BLaER1 (cell line): ENCODE measurements around the gene OSBPL6.

Experiments
- H3K27ac ChIP-seq: shearing (Covaris generic); formaldehyde crosslinking; 2 replicates; pipeline ENCODE4 v1.8.1; 2022
- H3K27me3 ChIP-seq: shearing (Covaris generic); formaldehyde crosslinking; 2 replicates; pipeline ENCODE4 v1.8.1; 2022
- H3K36me3 ChIP-seq: shearing (Covaris generic); formaldehyde crosslinking; 2 replicates; pipeline ENCODE4 v1.8.1; 2022
- H3K4me1 ChIP-seq: shearing (Covaris generic); formaldehyde crosslinking; 2 replicates; pipeline ENCODE4 v1.8.1; 2022
- H3K4me2 ChIP-seq: shearing (Covaris generic); formaldehyde crosslinking; 2 replicates; pipeline ENCODE4 v1.8.1; 2022
- H3K4me3 ChIP-seq: shearing (Covaris generic); formaldehyde crosslinking; 2 replicates; pipeline ENCODE4 v1.8.1; 2022
- H3K9ac ChIP-seq: shearing (Covaris generic); formaldehyde crosslinking; 2 replicates; pipeline ENCODE4 v1.8.1; 2022
- H3K9me3 ChIP-seq: shearing (Covaris generic); formaldehyde crosslinking; 2 replicates; pipeline ENCODE4 v1.8.1; 2022
- H4K20me1 ChIP-seq: shearing (Covaris generic); formaldehyde crosslinking; 2 replicates; pipeline ENCODE4 v1.8.1; 2022
- Cebpa-rat ChIP-seq: shearing (Covaris generic); IDR thresholded peaks from 2 replicates; pipeline ENCODE4 v1.8.1; 2022

OSBPL6 gene

GRCh38 chr2:178280244-178280852, 86.0 kb downstream of the OSBPL6 start:
- Histone ChIP-seq H4K20me1 (no peaks in the 10 kb centered on the region), H3K9ac (no peak overlapping the region), H3K4me3 (no peak overlapping the region), H3K36me3 (no peaks in the 10 kb centered on the region), H3K27ac (no peak overlapping the region), H3K4me2 (no peak overlapping the region), H3K4me1 (no peaks in the 10 kb centered on the region), H3K9me3 (no peaks in the 10 kb centered on the region), H3K27me3 (no peaks in the 10 kb centered on the region)
- no peak for TF ChIP-seq Cebpa-rat

DNA sequence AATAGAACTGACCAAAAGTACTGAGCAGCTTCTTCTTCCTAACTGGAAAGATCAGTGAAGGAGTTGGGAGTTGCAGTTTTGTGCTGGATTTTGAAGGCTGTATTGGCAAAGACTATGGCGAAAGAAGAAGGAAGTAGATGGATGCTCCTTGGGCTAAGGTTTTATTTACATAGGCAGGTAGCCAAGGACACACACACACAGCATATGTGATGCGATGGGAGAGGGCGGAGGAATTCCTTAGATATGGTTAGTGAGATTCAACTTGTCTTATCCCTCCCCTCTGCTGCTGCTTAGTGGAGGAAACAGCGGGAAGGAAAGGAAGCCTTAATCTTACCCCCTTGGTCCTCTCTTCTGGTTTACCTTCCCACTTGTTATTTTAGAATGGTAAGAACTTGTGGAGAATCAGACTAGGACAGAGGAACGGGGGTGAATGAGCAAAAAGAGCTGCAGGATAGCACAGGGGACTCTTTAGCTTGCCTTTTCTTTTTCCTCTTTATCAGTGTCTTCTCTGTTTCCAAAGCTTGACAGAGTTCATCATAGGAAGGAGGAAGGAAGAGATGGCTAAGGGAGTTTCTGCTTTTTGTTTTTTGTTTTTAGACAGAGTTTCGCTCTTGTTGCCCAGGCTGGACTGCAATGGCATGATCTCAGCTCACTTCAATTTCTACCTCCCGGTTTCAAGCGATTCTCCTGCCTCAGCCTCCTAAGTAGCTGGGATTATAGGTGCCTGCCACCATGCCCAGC, 87.9 kb downstream of the OSBPL6 start:
- H3K9me3 ChIP-seq = no peaks in the 10 kb centered on the region
- no peaks in the 10 kb centered on the region for H3K36me3 ChIP-seq
- TF ChIP-seq Cebpa-rat = no peak
- H3K9ac ChIP-seq = no peak overlapping the region
- H3K4me3 ChIP-seq = no peak overlapping the region
- H3K4me2 ChIP-seq = no peak overlapping the region
- no peak overlapping the region for H3K27ac ChIP-seq
- no peaks in the 10 kb centered on the region for H3K4me1 ChIP-seq
- H4K20me1 ChIP-seq = no peaks in the 10 kb centered on the region
- no peaks in the 10 kb centered on the region for H3K27me3 ChIP-seq

DNA sequence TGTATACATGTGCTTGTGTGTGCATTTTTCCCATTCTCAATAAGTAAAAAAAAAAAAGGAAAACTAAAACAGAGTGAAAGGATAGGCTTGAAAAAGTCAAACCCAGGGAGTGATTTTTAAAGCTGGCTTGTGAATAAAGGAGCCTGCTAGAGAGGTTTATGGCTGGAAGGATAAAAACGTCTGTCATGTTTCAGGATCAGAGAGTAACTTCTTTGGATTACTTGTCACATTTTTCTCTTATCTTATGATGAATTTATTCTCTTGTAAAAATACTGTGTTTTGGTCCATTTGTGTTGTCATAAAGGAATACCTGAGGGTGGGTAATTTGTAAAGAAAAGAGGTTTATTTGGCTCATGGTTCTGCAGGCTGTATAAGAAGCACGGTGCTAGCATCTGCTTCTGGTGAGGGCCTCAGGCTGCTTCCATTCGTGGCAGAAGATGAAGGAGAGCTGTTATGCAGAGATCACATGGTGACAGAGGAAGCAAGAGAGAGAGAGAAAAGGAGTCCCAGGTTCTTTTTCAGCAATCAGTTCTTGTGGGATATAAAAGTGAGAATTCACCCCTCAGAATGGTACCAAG, 89.1 kb downstream of the OSBPL6 start:
- TF ChIP-seq Cebpa-rat = no peak
- Histone ChIP-seq H3K9me3 (no peaks in the 10 kb centered on the region), H3K9ac (no peak overlapping the region), H3K27ac (no peak overlapping the region), H3K4me1 (no peaks in the 10 kb centered on the region), H3K36me3 (no peaks in the 10 kb centered on the region), H3K27me3 (no peaks in the 10 kb centered on the region), H3K4me3 (no peak overlapping the region), H4K20me1 (no peaks in the 10 kb centered on the region), H3K4me2 (no peak overlapping the region)

GRCh38 chr2:178284613-178285286, 90.4 kb downstream of the OSBPL6 start:
- TF ChIP-seq Cebpa-rat = no peak

GRCh38 chr2:178285287-178285615, 90.9 kb downstream of the OSBPL6 start:
- no peaks in the 10 kb centered on the region for H3K9me3 ChIP-seq
- H3K4me3 ChIP-seq = no peak overlapping the region
- no peaks in the 10 kb centered on the region for H3K36me3 ChIP-seq
- no peak overlapping the region for H3K27ac ChIP-seq
- no peak overlapping the region for H3K9ac ChIP-seq
- H3K27me3 ChIP-seq = no peaks in the 10 kb centered on the region
- H4K20me1 ChIP-seq = no peaks in the 10 kb centered on the region
- no peaks in the 10 kb centered on the region for H3K4me1 ChIP-seq
- TF ChIP-seq Cebpa-rat = no peak
- H3K4me2 ChIP-seq = no peak overlapping the region

More at GRCh38 chr2:178284613-178285286, 90.4 kb downstream of the OSBPL6 start:
- no peak overlapping the region for H3K27ac ChIP-seq
- no peak overlapping the region for H3K4me2 ChIP-seq
- no peaks in the 10 kb centered on the region for H3K36me3 ChIP-seq
- H3K9me3 ChIP-seq = no peaks in the 10 kb centered on the region
- no peak overlapping the region for H3K4me3 ChIP-seq
- H4K20me1 ChIP-seq = no peaks in the 10 kb centered on the region
- no peaks in the 10 kb centered on the region for H3K4me1 ChIP-seq
- no peaks in the 10 kb centered on the region for H3K27me3 ChIP-seq
- no peak overlapping the region for H3K9ac ChIP-seq

DNA sequence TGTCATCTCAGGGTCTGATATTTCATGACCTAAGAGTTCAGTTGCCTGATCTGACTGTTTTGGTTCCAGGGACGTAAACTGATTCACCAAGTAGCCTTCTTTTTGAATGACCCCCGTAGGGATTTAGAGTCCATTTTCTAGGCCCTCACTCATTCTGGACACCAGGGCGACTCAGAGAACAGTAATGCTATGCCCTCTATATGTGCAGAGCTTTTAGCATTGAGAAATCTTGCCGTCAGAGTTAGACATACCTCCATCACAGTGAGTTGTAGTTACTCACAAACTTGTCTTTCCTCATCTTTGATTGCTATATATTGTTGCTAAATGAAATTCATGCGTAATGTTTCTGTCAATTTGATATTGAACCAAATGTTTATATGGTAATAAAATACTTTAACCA, 92.3 kb downstream of the OSBPL6 start:
- Histone ChIP-seq H3K27ac (no peak overlapping the region), H3K4me1 (no peaks in the 10 kb centered on the region), H3K9me3 (no peaks in the 10 kb centered on the region), H3K27me3 (no peaks in the 10 kb centered on the region), H3K4me2 (no peak overlapping the region), H3K36me3 (no peaks in the 10 kb centered on the region), H3K4me3 (no peak overlapping the region), H3K9ac (no peak overlapping the region), H4K20me1 (no peaks in the 10 kb centered on the region)
- no peak for TF ChIP-seq Cebpa-rat

DNA sequence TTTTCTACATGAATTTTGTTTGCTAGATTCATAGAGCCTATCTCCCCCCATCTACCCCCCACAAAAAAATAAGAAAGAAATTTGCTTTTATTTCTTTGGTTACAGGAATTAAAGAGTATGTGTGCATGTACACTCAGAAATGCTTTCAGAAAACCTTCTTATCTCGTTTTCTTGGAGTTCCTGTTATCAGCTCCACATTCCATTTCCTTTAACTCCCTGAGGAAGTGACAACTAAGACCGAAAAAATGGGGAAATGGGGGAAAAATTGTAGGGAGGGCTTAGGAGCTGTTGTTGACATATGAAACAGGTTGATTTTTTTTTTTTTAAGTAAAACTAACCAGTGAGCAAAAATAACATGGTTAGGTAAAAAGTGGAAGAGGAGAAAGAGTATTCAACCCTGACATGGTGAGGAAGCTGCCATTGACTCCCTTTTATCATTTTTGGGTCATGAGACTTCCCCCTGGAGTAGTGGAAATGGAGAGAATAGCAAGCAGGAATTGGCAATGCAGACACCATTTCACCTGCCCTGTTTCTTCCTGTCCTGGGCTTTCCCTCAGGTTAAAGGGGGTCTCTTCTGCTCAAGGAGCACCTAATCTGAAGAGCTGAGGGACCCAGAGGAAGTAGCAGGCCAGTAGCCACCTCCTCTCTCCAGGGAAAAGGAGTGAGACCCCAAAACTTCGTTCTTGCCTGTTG, 93.5 kb downstream of the OSBPL6 start:
- Histone ChIP-seq H3K27me3 (no peaks in the 10 kb centered on the region), H3K27ac (no peak overlapping the region), H3K4me1 (no peaks in the 10 kb centered on the region), H3K36me3 (no peaks in the 10 kb centered on the region), H3K4me2 (no peak overlapping the region), H3K9me3 (no peaks in the 10 kb centered on the region), H3K4me3 (no peak overlapping the region), H4K20me1 (no peaks in the 10 kb centered on the region), H3K9ac (no peak overlapping the region)
- TF ChIP-seq Cebpa-rat = no peak

DNA sequence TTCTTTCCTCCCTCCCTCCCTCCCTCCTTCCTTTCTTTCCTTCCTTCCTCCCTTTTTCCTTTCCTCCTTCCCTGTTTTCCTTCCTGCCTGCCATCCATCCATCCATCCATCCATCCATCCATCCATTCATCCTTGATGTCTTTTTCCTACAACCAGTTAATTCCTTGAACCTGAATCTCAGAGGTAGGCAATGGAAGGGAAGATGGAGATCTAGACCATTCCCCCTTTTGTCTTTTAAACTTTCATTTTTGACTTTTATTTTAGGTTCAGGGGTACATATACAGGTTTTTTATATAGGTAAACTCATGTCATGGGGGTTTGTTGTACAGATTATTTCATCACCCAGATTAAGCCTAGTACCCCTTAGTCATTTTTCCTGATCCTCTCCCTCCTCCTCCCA, 97.4 kb downstream of the OSBPL6 start:
- Histone ChIP-seq H3K9ac (no peak overlapping the region), H3K4me3 (no peak overlapping the region), H3K27me3 (no peaks in the 10 kb centered on the region), H3K27ac (no peak overlapping the region), H3K4me2 (no peak overlapping the region), H3K9me3 (no peaks in the 10 kb centered on the region), H3K4me1 (no peaks in the 10 kb centered on the region), H3K36me3 (no peaks in the 10 kb centered on the region), H4K20me1 (no peaks in the 10 kb centered on the region)
- TF ChIP-seq Cebpa-rat = no peak

DNA sequence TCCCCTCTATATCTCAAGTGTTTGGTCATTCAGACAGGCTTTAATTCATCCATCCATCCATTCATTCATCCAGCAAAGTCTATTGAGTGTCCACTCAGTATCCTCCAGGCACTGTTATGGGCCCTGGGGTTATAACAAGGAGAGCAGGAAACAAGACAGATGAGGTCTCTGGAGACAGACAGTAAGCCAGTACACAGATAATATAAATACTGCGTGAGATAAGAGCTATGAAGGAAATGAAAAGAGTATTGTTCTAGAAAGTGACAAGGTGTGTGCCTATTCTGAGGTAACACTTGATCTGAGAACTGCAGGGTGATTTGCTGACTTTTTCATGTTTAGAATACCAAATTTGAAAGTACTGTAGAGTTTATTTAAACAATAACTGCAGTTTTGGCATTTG, 98.3 kb downstream of the OSBPL6 start:
- Histone ChIP-seq H3K27me3 (no peaks in the 10 kb centered on the region), H4K20me1 (no peaks in the 10 kb centered on the region), H3K27ac (no peak overlapping the region), H3K4me1 (no peaks in the 10 kb centered on the region), H3K9ac (no peak overlapping the region), H3K36me3 (no peaks in the 10 kb centered on the region), H3K9me3 (no peaks in the 10 kb centered on the region), H3K4me2 (no peak overlapping the region), H3K4me3 (no peak overlapping the region)
- TF ChIP-seq Cebpa-rat = no peak
